Kasumi-1 (cell line): ENCODE measurements around the gene TMEM8B.

Experiments
- DNase-seq, 2 experiments: peaks; one replicate each; lab custom pipeline; 2025; lab: John Stamatoyannopoulos, UW

Gene TMEM8B

GRCh38 chr9:35829084-35829763, at the start of gene TMEM8B:
TMEM8B (plus strand) TSS chr9:35829228; CDS start chr9:35829448, 220 bp downstream.
- DNase-seq: peak; percentile 75 to 80

- DNase-seq: no peak
Observed at GRCh38 chr9:35781066-35781465, 48.0 kb upstream of the TMEM8B start.

GRCh38 chr9:35783418-35783817, 45.6 kb upstream of the TMEM8B start:
- no peak for DNase-seq

GRCh38 chr9:35789541-35789940, 39.5 kb upstream of the TMEM8B start:
- no peak for DNase-seq

DNA sequence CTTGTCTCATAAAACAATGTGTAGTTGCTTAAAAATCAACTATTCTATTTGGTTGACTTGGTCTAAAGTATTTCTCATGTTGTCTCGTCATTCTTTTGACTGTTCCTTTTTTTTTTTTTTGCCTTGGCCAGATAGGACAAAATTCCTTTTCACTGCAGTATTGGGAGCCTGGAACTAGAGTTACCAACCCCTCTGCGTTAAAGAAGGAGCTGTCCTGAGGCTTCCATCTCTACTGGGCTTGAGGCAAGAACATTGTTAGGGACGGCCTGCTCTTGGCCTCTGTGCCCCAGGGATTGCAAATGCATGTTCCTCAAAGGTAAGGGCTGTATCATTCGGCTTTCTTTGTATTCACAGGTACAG, 39.0 kb upstream of the TMEM8B start:
- DNase-seq: no peak

DNA sequence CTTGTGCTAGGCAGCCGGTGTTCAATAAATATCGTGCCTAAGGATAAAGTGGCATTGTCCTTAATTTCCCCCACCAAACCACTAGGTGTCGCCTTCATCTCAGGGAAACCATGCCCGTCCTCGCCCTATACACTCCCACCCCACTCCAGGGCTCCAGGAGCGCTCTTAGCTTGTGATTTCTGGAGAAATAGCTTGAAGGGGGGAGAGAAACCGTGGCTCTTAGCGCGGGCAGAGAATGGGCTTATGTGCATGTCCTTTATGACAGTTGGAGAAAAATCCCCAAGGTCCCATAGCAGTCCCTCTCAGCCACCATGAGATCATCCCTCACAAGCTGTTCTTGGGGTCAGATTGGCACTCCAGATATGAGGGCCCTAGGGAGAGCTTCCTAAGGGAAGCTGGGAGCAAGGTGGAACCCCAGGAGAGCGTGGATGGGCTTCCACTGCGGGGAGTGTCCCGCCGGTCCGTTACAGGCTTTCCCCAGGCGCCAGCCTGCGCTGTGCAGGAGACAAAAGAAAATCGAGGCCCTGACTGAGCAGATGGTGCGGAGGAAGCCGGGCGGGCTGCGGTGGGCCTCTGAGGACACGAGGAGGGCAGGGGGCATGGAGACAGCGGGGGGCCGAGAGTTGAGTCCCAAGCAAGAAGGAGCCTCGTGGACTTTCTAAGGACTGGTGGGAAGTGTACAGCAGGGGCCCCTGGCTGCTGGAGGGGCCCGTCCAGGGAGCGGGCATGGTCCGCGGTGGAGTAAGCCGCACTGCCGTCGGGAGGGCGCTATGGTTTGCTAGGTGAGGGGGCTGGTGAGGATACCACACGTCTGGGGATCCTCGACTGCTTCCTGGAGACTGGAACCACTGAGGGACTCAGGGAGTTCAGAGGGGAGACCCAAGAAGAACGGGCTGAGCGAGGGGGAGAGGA, 38.4 kb upstream of the TMEM8B start:
- peak; percentile 66 to 83 for DNase-seq

- DNase-seq: no peak
Observed at GRCh38 chr9:35791297-35791921, 37.6 kb upstream of the TMEM8B start, which contains the start of gene NPR2. NPR2 (plus strand) TSS chr9:35791591; CDS start chr9:35792409, 818 bp downstream.

GRCh38 chr9:35792024-35792813, 36.8 kb upstream of the TMEM8B start:
- no peak for DNase-seq

DNA sequence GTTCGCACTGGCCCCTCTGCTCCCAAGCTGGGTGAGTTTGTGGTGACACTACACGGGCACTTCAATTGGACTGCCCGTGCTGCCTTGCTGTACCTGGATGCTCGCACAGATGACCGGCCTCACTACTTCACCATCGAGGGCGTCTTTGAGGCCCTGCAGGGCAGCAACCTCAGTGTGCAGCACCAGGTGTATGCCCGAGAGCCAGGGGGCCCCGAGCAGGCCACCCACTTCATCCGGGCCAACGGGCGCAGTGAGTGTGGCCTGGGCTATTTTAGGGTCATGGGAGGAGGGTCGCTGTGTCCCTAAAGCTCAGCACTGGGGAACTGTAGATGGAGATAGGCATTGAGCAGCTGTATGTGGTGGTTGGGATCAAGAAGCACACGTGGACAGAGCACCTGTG, 36.2 kb upstream of the TMEM8B start:
- DNase-seq: no peak

DNA sequence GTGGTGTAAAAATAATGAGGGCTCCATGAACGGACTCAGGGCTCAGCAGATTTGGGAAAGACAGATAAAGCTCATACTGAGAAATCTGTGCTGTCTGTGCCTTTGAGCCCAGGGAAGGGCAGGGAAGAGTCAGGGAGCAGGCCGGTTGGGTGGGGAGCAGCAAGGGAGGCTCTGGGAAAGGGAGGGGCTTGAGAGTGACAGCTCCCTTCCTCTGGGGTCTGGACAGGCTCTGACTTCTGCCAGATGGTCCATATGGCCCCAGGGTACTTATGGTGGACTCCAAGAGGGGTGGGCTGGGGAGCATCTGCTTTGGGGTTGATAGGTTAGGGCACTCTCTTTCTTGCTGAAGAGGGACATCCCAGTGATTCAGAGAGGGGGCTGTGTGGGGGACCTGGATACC, 35.6 kb upstream of the TMEM8B start:
- DNase-seq: no peak

- DNase-seq: no peak
Observed at GRCh38 chr9:35795695-35796094, 33.3 kb upstream of the TMEM8B start.

GRCh38 chr9:35797311-35798109, 31.5 kb upstream of the TMEM8B start:
- DNase-seq: no peak

DNA sequence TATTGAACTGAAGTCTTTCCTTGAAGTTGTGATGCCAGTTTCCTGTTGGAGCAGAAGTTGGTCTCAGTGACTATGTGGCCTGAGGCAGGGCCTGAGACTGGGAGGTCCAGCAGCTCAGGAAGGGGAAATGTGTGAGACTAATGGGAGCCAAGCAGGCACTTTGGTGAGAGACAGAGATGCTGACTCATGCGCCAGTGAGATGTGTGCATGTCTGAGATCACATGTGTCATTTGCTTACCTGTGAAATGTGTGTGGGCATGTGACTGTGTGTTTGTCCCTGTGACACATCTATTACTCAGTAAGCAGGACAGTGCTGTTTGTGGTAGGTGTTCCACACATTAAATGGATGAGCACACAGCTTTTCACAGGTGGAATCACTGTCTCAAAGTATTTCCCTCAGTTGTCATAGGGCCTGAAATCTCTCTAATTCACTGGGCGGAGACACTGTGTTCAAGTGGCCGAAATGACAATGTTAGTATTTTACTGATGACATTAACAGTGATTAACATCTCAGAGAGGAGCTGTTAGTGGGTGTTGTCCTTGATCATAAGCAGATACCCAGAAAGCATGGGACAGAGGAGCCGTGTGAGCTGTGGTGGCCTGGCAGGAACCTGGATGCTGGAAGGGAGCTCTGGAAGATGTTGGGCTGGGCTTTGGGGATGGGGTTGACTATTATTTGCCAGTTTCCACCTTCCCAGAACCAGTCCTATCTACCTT, 30.2 kb upstream of the TMEM8B start:
- DNase-seq: no peak

DNA sequence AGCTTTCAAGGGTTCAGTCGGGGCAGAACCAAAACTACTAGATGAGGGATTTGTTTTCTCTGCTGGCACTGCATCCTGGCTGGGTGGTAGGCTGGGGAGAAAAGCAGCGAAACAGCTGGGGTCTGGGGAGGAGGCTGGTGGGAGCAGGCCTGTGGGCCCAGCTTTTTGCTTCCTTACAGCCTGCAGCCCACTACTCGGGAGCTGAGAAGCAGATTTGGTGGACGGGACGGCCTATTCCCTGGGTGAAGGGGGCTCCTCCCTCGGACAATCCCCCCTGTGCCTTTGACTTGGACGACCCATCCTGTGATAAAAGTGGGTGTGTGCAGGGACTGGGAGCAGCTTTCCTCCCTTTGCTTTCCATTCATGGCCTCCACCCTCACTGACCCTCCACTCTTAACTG, 28.5 kb upstream of the TMEM8B start:
- DNase-seq: no peak

DNA sequence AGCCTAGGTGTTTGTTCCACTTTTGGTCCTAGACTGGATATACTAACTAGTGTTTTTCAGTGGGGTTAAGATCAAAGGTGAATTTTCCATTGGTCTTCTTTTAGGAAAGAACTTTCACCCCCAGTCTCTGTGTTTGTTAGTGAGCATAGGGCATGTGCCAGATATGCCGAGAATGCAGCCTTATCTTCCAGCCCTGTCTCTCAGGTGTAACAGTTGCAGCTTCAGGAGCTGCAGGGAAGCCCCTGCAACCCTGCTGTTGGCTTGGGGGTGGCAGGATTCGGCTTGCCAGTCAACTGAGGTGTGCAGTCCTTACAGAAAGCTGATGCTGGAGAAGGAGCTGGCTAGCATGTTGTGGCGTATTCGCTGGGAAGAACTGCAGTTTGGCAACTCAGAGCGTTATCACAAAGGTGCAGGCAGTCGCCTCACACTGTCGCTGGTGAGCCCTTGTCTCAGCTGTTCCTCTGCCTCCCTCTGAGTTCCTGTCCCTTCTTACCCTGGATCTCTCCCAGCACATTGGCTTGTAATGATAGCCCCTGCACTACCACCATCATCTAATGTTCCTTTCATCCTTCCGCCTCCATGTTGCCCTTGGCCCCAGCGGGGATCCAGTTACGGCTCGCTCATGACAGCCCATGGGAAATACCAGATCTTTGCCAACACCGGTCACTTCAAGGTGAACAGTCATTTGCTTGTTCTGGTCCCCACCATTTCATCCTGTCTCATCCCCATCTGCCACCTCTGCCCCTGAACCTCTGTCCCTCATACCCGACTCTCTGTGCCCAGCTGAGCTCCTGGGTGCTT, 27.5 kb upstream of the TMEM8B start:
- DNase-seq: no peak

GRCh38 chr9:35806101-35806500, 22.9 kb upstream of the TMEM8B start:
- no peak for DNase-seq

GRCh38 chr9:35808433-35808832, 20.6 kb upstream of the TMEM8B start:
- DNase-seq: no peak

GRCh38 chr9:35810122-35810521, 18.9 kb upstream of the TMEM8B start:
- no peak for DNase-seq

GRCh38 chr9:35811381-35812024, 17.5 kb upstream of the TMEM8B start:
- DNase-seq: no peak
